ENCODE measurements around the gene FBXW7.

GRCh38 chr4:152480326-152480725, 55.6 kb downstream of the FBXW7 start:
- TF ChIP-seq MED8 (CRISPR knock-in tag; IDR thresholded peaks at IDR 0.05; ENCODE audit: insufficient replicate concordance) (no peak), HOXA7 (CRISPR knock-in tag; IDR thresholded peaks at IDR 0.05) (no peak), FOXK2 (IDR thresholded peaks at IDR 0.05) (no peak), JDP2 (CRISPR knock-in tag; IDR thresholded peaks at IDR 0.05; ENCODE audit: borderline replicate concordance) (no peak), ZFX (CRISPR knock-in tag; IDR thresholded peaks at IDR 0.05; ENCODE audit: low read depth) (no peak), ZNF607 (CRISPR knock-in tag; IDR thresholded peaks at IDR 0.05; ENCODE audit: borderline replicate concordance) (no peak), BCLAF1 (IDR thresholded peaks at IDR 0.05) (no peak), TRIM24 (CRISPR knock-in tag; IDR thresholded peaks at IDR 0.05) (no peak), ZNF207 (IDR thresholded peaks at IDR 0.05; ENCODE audit: borderline replicate concordance) (no peak), YY1 (IDR thresholded peaks at IDR 0.05; ENCODE audit: insufficient read depth, insufficient replicate concordance, low read depth, low read length) (no peak), ZNF569 (CRISPR knock-in tag; IDR thresholded peaks at IDR 0.05; ENCODE audit: borderline replicate concordance) (no peak), CENPBD1 (CRISPR knock-in tag; IDR thresholded peaks at IDR 0.05; ENCODE audit: borderline replicate concordance, low read depth) (no peak), MTA1 (CRISPR knock-in tag; IDR thresholded peaks at IDR 0.05; ENCODE audit: borderline replicate concordance) (no peak), LCORL (IDR thresholded peaks at IDR 0.05) (no peak), LCORL (CRISPR knock-in tag; IDR thresholded peaks at IDR 0.05) (no peak)

Measured in HepG2 (cell line).